ENCODE results near the gene ERC2. TPM values are rescaled to one million over a fixed set of nuclear protein-coding genes. Genes with fewer than 3 reads are reported as not detected.

ERC2 gene
- total RNA-seq, 2 experiments from 2014 or later: not detected

DNA sequence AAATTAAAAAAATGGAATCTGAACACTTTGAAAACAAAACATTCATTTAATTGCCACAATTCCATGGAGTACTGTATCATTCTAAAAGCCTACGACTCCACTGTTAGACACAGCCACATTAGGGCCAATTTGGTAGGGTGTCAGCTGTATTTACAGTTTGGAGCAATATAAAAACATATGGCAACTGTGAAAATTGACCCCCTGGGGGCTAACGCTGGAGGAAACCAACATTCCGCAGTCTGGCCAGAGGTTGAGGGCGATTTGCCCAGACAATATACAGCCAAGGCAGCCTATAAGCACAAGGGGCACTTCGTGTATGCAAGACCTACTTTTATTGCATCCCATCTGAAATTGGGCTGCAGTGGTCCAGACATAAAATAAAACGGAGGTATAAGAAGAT lies 504.7 kb downstream of the ERC2 start:
- ChIA-PET POLR2A (no interaction called here), CTCF (ENCODE audit: unreplicated experiment) (no interaction called here)
- Histone ChIP-seq H4K20me1 (ENCODE audit: insufficient read depth, low read length) (no peaks in the 10 kb centered on the region), H3K27ac (ENCODE audit: low read depth, low read length, poor library complexity, severe bottlenecking) (no peak overlapping the region), H3K9me2 (ENCODE audit: insufficient read depth, low read length) (no peaks in the 10 kb centered on the region), H3K9me3 (ENCODE audit: low read length) (no peaks in the 10 kb centered on the region), H3K4me1 (ENCODE audit: insufficient read depth, low read length, poor library complexity, severe bottlenecking) (no peaks in the 10 kb centered on the region), H3K36me3 (ENCODE audit: insufficient read depth, low read length) (no peaks in the 10 kb centered on the region), H3K4me3 (ENCODE audit: low read depth, low read length, poor library complexity, severe bottlenecking) (no peak overlapping the region), H3K79me2 (ENCODE audit: insufficient read depth, low read depth, low read length) (no peaks in the 10 kb centered on the region), H2AFZ (ENCODE audit: low read length) (no peak overlapping the region), H3K4me2 (ENCODE audit: low read length) (no peak overlapping the region)
- DNase-seq (ENCODE audit: low spot score): no peak
- intact Hi-C loops (cut with micrococcal nuclease; ENCODE audit: unreplicated experiment): no loop called here
- TF ChIP-seq, protein P1, sequence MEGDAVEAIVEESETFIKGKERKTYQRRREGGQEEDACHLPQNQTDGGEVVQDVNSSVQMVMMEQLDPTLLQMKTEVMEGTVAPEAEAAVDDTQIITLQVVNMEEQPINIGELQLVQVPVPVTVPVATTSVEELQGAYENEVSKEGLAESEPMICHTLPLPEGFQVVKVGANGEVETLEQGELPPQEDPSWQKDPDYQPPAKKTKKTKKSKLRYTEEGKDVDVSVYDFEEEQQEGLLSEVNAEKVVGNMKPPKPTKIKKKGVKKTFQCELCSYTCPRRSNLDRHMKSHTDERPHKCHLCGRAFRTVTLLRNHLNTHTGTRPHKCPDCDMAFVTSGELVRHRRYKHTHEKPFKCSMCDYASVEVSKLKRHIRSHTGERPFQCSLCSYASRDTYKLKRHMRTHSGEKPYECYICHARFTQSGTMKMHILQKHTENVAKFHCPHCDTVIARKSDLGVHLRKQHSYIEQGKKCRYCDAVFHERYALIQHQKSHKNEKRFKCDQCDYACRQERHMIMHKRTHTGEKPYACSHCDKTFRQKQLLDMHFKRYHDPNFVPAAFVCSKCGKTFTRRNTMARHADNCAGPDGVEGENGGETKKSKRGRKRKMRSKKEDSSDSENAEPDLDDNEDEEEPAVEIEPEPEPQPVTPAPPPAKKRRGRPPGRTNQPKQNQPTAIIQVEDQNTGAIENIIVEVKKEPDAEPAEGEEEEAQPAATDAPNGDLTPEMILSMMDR (conservative IDR thresholded peaks at IDR 0.05; ENCODE audit: low read length): no peak
- no peak for TF ChIP-seq EZH2phosphoT487 (IDR thresholded peaks at IDR 0.05; ENCODE audit: borderline replicate concordance, low read depth, low read length)
- BruUV-seq (replicated peaks): no TSS peak

DNA sequence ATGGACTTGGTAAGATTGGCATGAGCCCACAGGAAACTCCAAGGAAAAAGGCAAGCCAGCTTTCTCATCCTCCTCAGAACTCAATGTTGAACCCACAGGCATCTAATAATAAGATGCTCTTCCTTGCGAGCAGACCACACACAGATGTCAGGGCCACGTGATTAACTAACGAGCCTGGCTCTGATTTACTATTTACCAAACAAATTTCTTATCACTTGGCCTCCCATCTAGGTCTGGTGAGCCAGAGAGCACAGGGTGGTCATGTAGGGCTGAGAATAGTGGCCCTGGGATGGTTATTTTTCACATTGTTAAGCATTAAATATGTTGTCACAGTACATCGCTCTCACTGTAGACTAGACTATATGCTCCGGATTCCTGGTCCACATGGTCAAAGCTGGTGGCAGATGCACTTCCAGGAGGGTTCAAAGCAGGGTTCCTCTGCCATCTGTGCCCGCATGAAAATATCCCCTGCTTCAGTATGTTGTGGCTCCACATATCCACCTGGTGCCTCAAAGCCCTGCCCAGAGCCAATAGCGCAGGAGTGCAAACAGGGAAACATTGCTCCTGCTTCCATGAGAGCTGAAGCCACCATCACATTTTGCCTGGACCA lies 508.7 kb downstream of the ERC2 start:
- H4K20me1 ChIP-seq (ENCODE audit: insufficient read depth, low read length): no peaks in the 10 kb centered on the region
- DNase-seq (ENCODE audit: low spot score): no peak
- H2AFZ ChIP-seq (ENCODE audit: low read length): no peak overlapping the region
- H3K36me3 ChIP-seq (ENCODE audit: insufficient read depth, low read length): no peaks in the 10 kb centered on the region
- intact Hi-C loops (cut with micrococcal nuclease; ENCODE audit: unreplicated experiment): no loop called here
- ChIA-PET POLR2A (no interaction called here), CTCF (ENCODE audit: unreplicated experiment) (no interaction called here)
- no peaks in the 10 kb centered on the region for H3K4me1 ChIP-seq (ENCODE audit: insufficient read depth, low read length, poor library complexity, severe bottlenecking)
- H3K4me2 ChIP-seq (ENCODE audit: low read length): no peak overlapping the region
- no TSS peak for BruUV-seq (replicated peaks)
- no peak for TF ChIP-seq EZH2phosphoT487 (IDR thresholded peaks at IDR 0.05; ENCODE audit: borderline replicate concordance, low read depth, low read length)
- TF ChIP-seq, protein P1 (conservative IDR thresholded peaks at IDR 0.05; ENCODE audit: low read length): no peak
- no peaks in the 10 kb centered on the region for H3K9me3 ChIP-seq (ENCODE audit: low read length)
- no peak overlapping the region for H3K4me3 ChIP-seq (ENCODE audit: low read depth, low read length, poor library complexity, severe bottlenecking)
- no peak overlapping the region for H3K27ac ChIP-seq (ENCODE audit: low read depth, low read length, poor library complexity, severe bottlenecking)
- H3K9me2 ChIP-seq (ENCODE audit: insufficient read depth, low read length): no peaks in the 10 kb centered on the region
- H3K79me2 ChIP-seq (ENCODE audit: insufficient read depth, low read depth, low read length): no peaks in the 10 kb centered on the region

DNA sequence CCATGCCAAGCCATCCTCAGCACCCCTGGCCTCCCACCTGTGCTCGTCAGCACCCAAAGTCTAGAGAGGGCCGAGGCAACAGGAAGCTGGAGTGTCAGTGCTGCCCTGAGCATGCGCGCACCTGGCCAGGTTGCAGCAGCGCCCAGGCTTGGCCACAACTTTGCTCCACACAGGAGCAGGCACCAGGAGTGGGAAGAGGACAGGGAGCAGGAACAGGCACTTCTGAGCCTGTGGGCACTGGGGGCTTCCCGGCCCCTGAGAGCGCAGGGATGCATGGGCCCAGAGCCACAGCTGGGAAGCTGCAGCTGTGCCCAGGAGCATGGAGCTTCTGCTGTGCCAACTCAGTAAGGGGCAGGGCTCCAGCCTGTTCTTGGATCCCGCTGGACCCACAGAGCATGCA lies 509.7 kb downstream of the ERC2 start:
- H3K9me3 ChIP-seq (ENCODE audit: low read length): no peaks in the 10 kb centered on the region
- no TSS peak for BruUV-seq (replicated peaks)
- intact Hi-C loops (cut with micrococcal nuclease; ENCODE audit: unreplicated experiment): no loop called here
- no peaks in the 10 kb centered on the region for H3K79me2 ChIP-seq (ENCODE audit: insufficient read depth, low read depth, low read length)
- POLR2A ChIA-PET: no interaction called here
- H4K20me1 ChIP-seq (ENCODE audit: insufficient read depth, low read length): no peaks in the 10 kb centered on the region
- no peak overlapping the region for H3K4me2 ChIP-seq (ENCODE audit: low read length)
- no peaks in the 10 kb centered on the region for H3K4me1 ChIP-seq (ENCODE audit: insufficient read depth, low read length, poor library complexity, severe bottlenecking)
- TF ChIP-seq, protein P1 (conservative IDR thresholded peaks at IDR 0.05; ENCODE audit: low read length): no peak
- no peak for TF ChIP-seq EZH2phosphoT487 (IDR thresholded peaks at IDR 0.05; ENCODE audit: borderline replicate concordance, low read depth, low read length)
- no peaks in the 10 kb centered on the region for H3K9me2 ChIP-seq (ENCODE audit: insufficient read depth, low read length)
- no peak overlapping the region for H2AFZ ChIP-seq (ENCODE audit: low read length)
- no peak overlapping the region for H3K4me3 ChIP-seq (ENCODE audit: low read depth, low read length, poor library complexity, severe bottlenecking)
- CTCF ChIA-PET (ENCODE audit: unreplicated experiment): no interaction called here
- no peak overlapping the region for H3K27ac ChIP-seq (ENCODE audit: low read depth, low read length, poor library complexity, severe bottlenecking)
- no peak for DNase-seq (ENCODE audit: low spot score)
- no peaks in the 10 kb centered on the region for H3K36me3 ChIP-seq (ENCODE audit: insufficient read depth, low read length)

All from OCI-LY7 (cell line).